Endothelial cell (in vitro differentiated cells): Measurements from ENCODE around the gene SEC16B. TPM values are rescaled to one million over a fixed set of nuclear protein-coding genes. Genes with fewer than 3 reads are reported as not detected.

Source experiments
- DNase-seq: peaks from one replicate; pipeline ENCODE4 v3.0.0; 2021; ENCODE audit warnings: low spot score
- H3K27ac Mint-ChIP-seq: one replicate; pipeline ENCODE4 v1.8.0; 2021; ENCODE audit warnings: mixed read lengths, inconsistent platforms; ENCODE audit not compliant: unreplicated experiment
- H3K27me3 Mint-ChIP-seq: one replicate; pipeline ENCODE4 v1.8.0; 2021; ENCODE audit warnings: mild to moderate bottlenecking, moderate library complexity, mixed read lengths, inconsistent platforms; ENCODE audit not compliant: unreplicated experiment
- H3K36me3 Mint-ChIP-seq: one replicate; pipeline ENCODE4 v1.8.0; 2021; ENCODE audit warnings: mild to moderate bottlenecking, low read depth, mixed read lengths, inconsistent platforms; ENCODE audit not compliant: unreplicated experiment
- H3K4me1 Mint-ChIP-seq: one replicate; pipeline ENCODE4 v1.8.0; 2021; ENCODE audit warnings: mild to moderate bottlenecking, mixed read lengths, inconsistent platforms; ENCODE audit not compliant: unreplicated experiment
- H3K4me3 Mint-ChIP-seq: one replicate; pipeline ENCODE4 v1.8.0; 2021; ENCODE audit warnings: mild to moderate bottlenecking, mixed read lengths, inconsistent platforms; ENCODE audit not compliant: unreplicated experiment
- H3K9me3 Mint-ChIP-seq: one replicate; pipeline ENCODE4 v1.8.0; 2021; ENCODE audit warnings: mixed read lengths, inconsistent platforms; ENCODE audit not compliant: unreplicated experiment
- CTCF ChIP-seq: fragments of 200-600 bp; sonication (generic); IDR thresholded peaks from one replicate; pipeline ENCODE4 v1.5.0; 2021; ENCODE audit warnings: antibody characterized with exemption; ENCODE audit not compliant: unreplicated experiment
- total RNA-seq: library from RNA; stranded (reverse); fragmentation: NEBNext Ultra II Directional; extraction: Animal tissue kit (Norgen Biotek cat#: 25700); gene quantifications from one replicate; pipeline ENCODE4 v1.2.1, GENCODE V29; 2021; ENCODE audit not compliant: unreplicated experiment

Gene SEC16B
- total RNA-seq, 1 donor from 2014 or later: 0.49 TPM

- Mint-ChIP-seq H3K9me3 (peaks cover 4% of the 10 kb centered on the region), H3K4me3 (no peak overlapping the region), H3K4me1 (peaks cover 10% of the 10 kb centered on the region), H3K27me3 (no peaks in the 10 kb centered on the region), H3K27ac (no peak overlapping the region), H3K36me3 (no peaks in the 10 kb centered on the region)
- DNase-seq: peak; percentile 14
- no peak for TF ChIP-seq CTCF
These were observed 14.3 kb upstream of the SEC16B start for GRCh38 chr1:177984136-177984525.

GRCh38 chr1:177983482-177984135 lies 13.8 kb upstream of the SEC16B start:
- DNase-seq: no peak
- peaks cover 10% of the 10 kb centered on the region for H3K4me1 Mint-ChIP-seq
- no peaks in the 10 kb centered on the region for H3K27me3 Mint-ChIP-seq
- no peak overlapping the region for H3K27ac Mint-ChIP-seq
- no peaks in the 10 kb centered on the region for H3K36me3 Mint-ChIP-seq
- H3K9me3 Mint-ChIP-seq: no peaks in the 10 kb centered on the region
- no peak for TF ChIP-seq CTCF
- no peak overlapping the region for H3K4me3 Mint-ChIP-seq

GRCh38 chr1:177983077-177983476 lies 13.2 kb upstream of the SEC16B start:
- Mint-ChIP-seq H3K36me3 (no peaks in the 10 kb centered on the region), H3K27ac (no peak overlapping the region), H3K4me1 (peaks cover 10% of the 10 kb centered on the region), H3K9me3 (no peaks in the 10 kb centered on the region), H3K4me3 (no peak overlapping the region), H3K27me3 (no peaks in the 10 kb centered on the region)
- TF ChIP-seq CTCF: no peak
- DNase-seq: no peak

- Mint-ChIP-seq H3K36me3 (no peaks in the 10 kb centered on the region), H3K9me3 (no peaks in the 10 kb centered on the region), H3K27ac (no peak overlapping the region), H3K27me3 (no peaks in the 10 kb centered on the region), H3K4me3 (no peak overlapping the region), H3K4me1 (peaks cover 10% of the 10 kb centered on the region)
- no peak for TF ChIP-seq CTCF
- DNase-seq: no peak
These were observed 11.3 kb upstream of the SEC16B start for GRCh38 chr1:177981200-177981599.

- Mint-ChIP-seq H3K27me3 (no peaks in the 10 kb centered on the region), H3K27ac (no peak overlapping the region), H3K36me3 (no peaks in the 10 kb centered on the region), H3K4me1 (peaks cover 5% of the 10 kb centered on the region), H3K4me3 (no peak overlapping the region), H3K9me3 (no peaks in the 10 kb centered on the region)
- no peak for TF ChIP-seq CTCF
- DNase-seq: no peak
These were observed 9.4 kb upstream of the SEC16B start for GRCh38 chr1:177979272-177979671.
